22Rv1 (cell line): ENCODE measurements around the gene CHRFAM7A.
"Not testable (repeated sequence)": the region's sequence is repeated elsewhere in the genome, so short reads cannot be mapped to it uniquely, and the experiment has no call there.

Source experiments
- ZFX ChIP-seq: fragments of 450-650 bp; IDR thresholded peaks from 2 replicates; pipeline ENCODE4 v1.6.1; 2017; ENCODE audit warnings: antibody characterized with exemption, borderline replicate concordance
- TF ChIP-seq, protein P1 (sequence below): fragments of 450-650 bp; IDR thresholded peaks from 2 replicates; pipeline ENCODE4 v1.5.1; 2017; ENCODE audit warnings: mild to moderate bottlenecking

DNA sequence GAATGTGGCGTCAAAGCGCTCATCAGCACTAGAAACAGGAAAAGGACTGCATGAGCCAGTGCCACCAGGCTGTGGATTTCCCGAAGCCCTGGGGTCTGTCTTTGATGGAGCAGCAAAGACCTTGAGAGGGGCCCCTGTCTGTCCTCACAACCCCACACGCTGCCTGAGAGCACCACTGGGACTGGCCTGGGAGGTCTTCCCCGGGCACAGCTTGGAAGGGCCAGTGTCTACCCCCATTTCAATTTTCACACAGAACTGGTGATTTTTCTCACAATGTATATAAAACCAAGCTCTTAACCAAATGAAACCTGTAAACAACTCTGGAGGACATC, 16.3 kb downstream of the CHRFAM7A start:
- TF ChIP-seq, protein P1, sequence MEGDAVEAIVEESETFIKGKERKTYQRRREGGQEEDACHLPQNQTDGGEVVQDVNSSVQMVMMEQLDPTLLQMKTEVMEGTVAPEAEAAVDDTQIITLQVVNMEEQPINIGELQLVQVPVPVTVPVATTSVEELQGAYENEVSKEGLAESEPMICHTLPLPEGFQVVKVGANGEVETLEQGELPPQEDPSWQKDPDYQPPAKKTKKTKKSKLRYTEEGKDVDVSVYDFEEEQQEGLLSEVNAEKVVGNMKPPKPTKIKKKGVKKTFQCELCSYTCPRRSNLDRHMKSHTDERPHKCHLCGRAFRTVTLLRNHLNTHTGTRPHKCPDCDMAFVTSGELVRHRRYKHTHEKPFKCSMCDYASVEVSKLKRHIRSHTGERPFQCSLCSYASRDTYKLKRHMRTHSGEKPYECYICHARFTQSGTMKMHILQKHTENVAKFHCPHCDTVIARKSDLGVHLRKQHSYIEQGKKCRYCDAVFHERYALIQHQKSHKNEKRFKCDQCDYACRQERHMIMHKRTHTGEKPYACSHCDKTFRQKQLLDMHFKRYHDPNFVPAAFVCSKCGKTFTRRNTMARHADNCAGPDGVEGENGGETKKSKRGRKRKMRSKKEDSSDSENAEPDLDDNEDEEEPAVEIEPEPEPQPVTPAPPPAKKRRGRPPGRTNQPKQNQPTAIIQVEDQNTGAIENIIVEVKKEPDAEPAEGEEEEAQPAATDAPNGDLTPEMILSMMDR, result not testable (repeated sequence)
- not testable (repeated sequence) for TF ChIP-seq ZFX
